CD14-positive monocyte (primary cell): ENCODE data around the gene SH3PXD2A. TPM values are rescaled to one million over a fixed set of nuclear protein-coding genes. Genes with fewer than 3 reads are reported as not detected.

ENCODE experiments used
- DNase-seq, 3 donors: peaks; one replicate each; pipeline ENCODE4 v3.0.0-alpha.2; 2011 to 2022
- H2AFZ ChIP-seq: 2 replicates; pipeline ENCODE4 v1.6.0; 2012; ENCODE audit warnings: mild to moderate bottlenecking, low read depth, low read length, inconsistent platforms; ENCODE audit not compliant: insufficient read depth, poor library complexity, severe bottlenecking
- H3K27ac ChIP-seq, 2 donors: 1 replicate in 1 of 2; 2 replicates in 1 of 2; pipeline ENCODE4 v1.5.1; 2012 to 2013; ENCODE audit warnings: low read length in 2 of 2, control low read depth in 1 of 2, inconsistent platforms in 1 of 2, low read depth in 1 of 2, mild to moderate bottlenecking in 1 of 2
- H3K27me3 ChIP-seq, 2 donors: one replicate each; pipeline versions ENCODE4 v1.6.0 to v1.6.1; 2011 to 2013; ENCODE audit warnings: low read length in 2 of 2; ENCODE audit not compliant: control insufficient read depth in 2 of 2, insufficient read depth in 2 of 2
- H3K36me3 ChIP-seq, 2 donors: replicated peaks in 1 of 2; 1 replicate in 1 of 2; 2 replicates in 1 of 2; pipeline versions ENCODE4 v1.5.1 to v1.6.1; 2012 to 2013; ENCODE audit warnings: low read length in 2 of 2, control low read depth in 1 of 2, inconsistent platforms in 1 of 2, mild to moderate bottlenecking in 1 of 2; ENCODE audit not compliant: insufficient read depth in 2 of 2, control insufficient read depth in 1 of 2
- H3K4me1 ChIP-seq, 2 donors: 1 replicate in 1 of 2; 2 replicates in 1 of 2; pipeline versions ENCODE4 v1.5.1 to v1.6.1; 2012 to 2013; ENCODE audit warnings: low read length in 2 of 2, control low read depth in 1 of 2, inconsistent platforms in 1 of 2, mild to moderate bottlenecking in 1 of 2, moderate library complexity in 1 of 2; ENCODE audit not compliant: insufficient read depth in 2 of 2, control insufficient read depth in 1 of 2
- H3K4me2 ChIP-seq: replicated peaks from 2 replicates; pipeline ENCODE3; 2012; ENCODE audit warnings: low read length, moderate library complexity, mild to moderate bottlenecking; ENCODE audit not compliant: poor library complexity, severe bottlenecking; ENCODE audit errors: extremely low read depth
- H3K4me3 ChIP-seq, 3 experiments: fragments of 200-600 bp in 1 of 3; sonication (generic) in 1 of 3; replicated peaks in 1 of 3; 1 replicate in 2 of 3; 2 replicates in 1 of 3; pipeline ENCODE4 v1.5.1; 2011 to 2013; ENCODE audit warnings: low read length in 3 of 3, mild to moderate bottlenecking in 3 of 3, control low read depth in 2 of 3, low read depth in 2 of 3, inconsistent platforms in 1 of 3, moderate library complexity in 1 of 3
- H3K79me2 ChIP-seq: 2 replicates; pipeline ENCODE4 v1.6.0; 2012; ENCODE audit warnings: mild to moderate bottlenecking, control low read depth, inconsistent platforms, low read length, moderate library complexity; ENCODE audit not compliant: insufficient read depth
- H3K9ac ChIP-seq: 2 replicates; pipeline ENCODE4 v1.6.0; 2017; ENCODE audit warnings: low read length, mild to moderate bottlenecking; ENCODE audit not compliant: insufficient read depth, poor library complexity, severe bottlenecking
- H3K9me3 ChIP-seq, 2 donors: replicated peaks in 1 of 2; 1 replicate in 1 of 2; 2 replicates in 1 of 2; pipeline versions ENCODE4 v1.5.1 to v1.6.1; 2012 to 2013; ENCODE audit warnings: low read length in 2 of 2, control low read depth in 1 of 2; ENCODE audit not compliant: control insufficient read depth in 1 of 2, insufficient read depth in 1 of 2
- H4K20me1 ChIP-seq: 2 replicates; pipeline ENCODE4 v1.6.0; 2012; ENCODE audit warnings: mild to moderate bottlenecking, low read length, control low read depth, moderate library complexity; ENCODE audit not compliant: insufficient read depth
- H3K27ac Mint-ChIP-seq, 7 donors: one replicate each; pipeline ENCODE4 v1.8.0; 2020; ENCODE audit warnings: mild to moderate bottlenecking in 7 of 7, mixed read lengths in 7 of 7, moderate library complexity in 6 of 7, inconsistent platforms in 2 of 7
- H3K27me3 Mint-ChIP-seq, 3 donors: one replicate each; pipeline ENCODE4 v1.8.0; 2021 to 2022; ENCODE audit warnings: low read depth in 3 of 3, mild to moderate bottlenecking in 3 of 3, mixed read lengths in 3 of 3, moderate library complexity in 3 of 3, inconsistent platforms in 1 of 3
- H3K36me3 Mint-ChIP-seq, 2 donors: one replicate each; pipeline ENCODE4 v1.8.0; 2020; ENCODE audit warnings: mixed read lengths in 2 of 2, inconsistent platforms in 1 of 2, mild to moderate bottlenecking in 1 of 2
- H3K4me1 Mint-ChIP-seq: one replicate; pipeline ENCODE4 v1.8.0; 2020; ENCODE audit warnings: mild to moderate bottlenecking, mixed read lengths
- H3K4me3 Mint-ChIP-seq, 2 donors: one replicate each; pipeline ENCODE4 v1.8.0; 2020; ENCODE audit warnings: mild to moderate bottlenecking in 2 of 2, mixed read lengths in 2 of 2, moderate library complexity in 1 of 2
- H3K9me3 Mint-ChIP-seq, 7 donors: one replicate each; pipeline ENCODE4 v1.8.0; 2020 to 2022; ENCODE audit warnings: mixed read lengths in 7 of 7, mild to moderate bottlenecking in 6 of 7, moderate library complexity in 6 of 7, inconsistent platforms in 2 of 7
- WGBS: methylation state at CpG from one replicate; pipeline ENCODE4 v1.1.5; 2013; ENCODE audit warnings: missing lambda C conversion rate; ENCODE audit not compliant: insufficient coverage; 5-methylcytosine and 5-hydroxymethylcytosine counted together
- intact Hi-C, 2 donors: fragments of 100-400 bp; cut with micrococcal nuclease; formaldehyde crosslinking; loops; one replicate each; pipeline versions ENCODE4 v1.15.0 to v1.15.1; 2023
- polyA plus RNA-seq, 3 donors: library from polyadenylated mRNA; depleted of rRNA in 1 of 3; unstranded in 2 of 3; stranded (reverse) in 1 of 3; fragments of 300-500 nt in 2 of 3; fragments of >200 nt in 1 of 3; fragmentation: Illumina TruSeq in 2 of 3; gene quantifications; 1 replicate in 2 of 3; 2 replicates in 1 of 3; pipeline ENCODE4 v1.2.3, GENCODE V29; 2012 to 2021
- TF ChIP-seq, protein P1 (sequence below): fragments of 200-600 bp; IDR thresholded peaks from one replicate; pipeline ENCODE4 v1.8.0; 2022; ENCODE audit warnings: antibody characterized with exemption, mild to moderate bottlenecking

SH3PXD2A gene
- polyA plus RNA-seq, 3 donors = 0.01 to 0.76 (median 0.05) TPM

DNA sequence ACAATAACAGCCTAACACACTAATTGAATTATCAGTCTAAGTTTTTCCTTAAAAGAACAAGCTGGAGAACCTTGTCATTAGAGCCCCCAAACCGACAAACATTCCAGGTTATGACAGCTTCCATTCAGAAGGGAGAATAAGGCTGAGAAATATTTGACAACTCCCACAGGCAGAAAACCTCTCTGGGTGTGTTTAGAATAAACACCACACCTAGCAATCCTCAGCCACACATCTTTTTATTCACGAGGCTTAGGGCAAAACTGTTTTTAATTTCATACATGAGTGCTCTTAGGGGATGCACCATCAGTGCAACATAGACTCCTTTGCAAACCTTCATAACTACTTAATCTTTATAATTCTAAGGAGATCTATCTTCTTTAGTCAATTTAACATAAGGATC, 38.4 kb upstream of the SH3PXD2A start:
- Histone ChIP-seq H3K4me1 (peaks cover 10 to 34% of the 10 kb centered on the region in 2 donors), H3K9me3 (no peaks in the 10 kb centered on the region), H3K9ac (no peak overlapping the region), H3K27me3 (no peaks in the 10 kb centered on the region), H3K4me3 (no peak overlapping the region), H3K79me2 (no peaks in the 10 kb centered on the region), H3K27ac (no peak overlapping the region), H4K20me1 (no peaks in the 10 kb centered on the region), H2AFZ (no peak overlapping the region), H3K4me2 (no peak overlapping the region), H3K36me3 (peaks cover 66 to 87% of the 10 kb centered on the region in 2 donors)
- Mint-ChIP-seq H3K36me3 (peaks cover 75 to 85% of the 10 kb centered on the region in 2 donors), H3K27ac (peak overlapping the region in 1 of 7 donors; percentile 68), H3K4me1 (peaks cover 29% of the 10 kb centered on the region), H3K4me3 (no peak overlapping the region), H3K9me3 (no peaks in the 10 kb centered on the region), H3K27me3 (peaks cover 0 to 2% (median 0%) of the 10 kb centered on the region in 3 donors)
- intact Hi-C loops = loop anchor here in 1 of 2 donors (10.0 kb wide), 1 partner anchor 311 kb away; no protein-coding TSS in a partner anchor
- TF ChIP-seq, protein P1, sequence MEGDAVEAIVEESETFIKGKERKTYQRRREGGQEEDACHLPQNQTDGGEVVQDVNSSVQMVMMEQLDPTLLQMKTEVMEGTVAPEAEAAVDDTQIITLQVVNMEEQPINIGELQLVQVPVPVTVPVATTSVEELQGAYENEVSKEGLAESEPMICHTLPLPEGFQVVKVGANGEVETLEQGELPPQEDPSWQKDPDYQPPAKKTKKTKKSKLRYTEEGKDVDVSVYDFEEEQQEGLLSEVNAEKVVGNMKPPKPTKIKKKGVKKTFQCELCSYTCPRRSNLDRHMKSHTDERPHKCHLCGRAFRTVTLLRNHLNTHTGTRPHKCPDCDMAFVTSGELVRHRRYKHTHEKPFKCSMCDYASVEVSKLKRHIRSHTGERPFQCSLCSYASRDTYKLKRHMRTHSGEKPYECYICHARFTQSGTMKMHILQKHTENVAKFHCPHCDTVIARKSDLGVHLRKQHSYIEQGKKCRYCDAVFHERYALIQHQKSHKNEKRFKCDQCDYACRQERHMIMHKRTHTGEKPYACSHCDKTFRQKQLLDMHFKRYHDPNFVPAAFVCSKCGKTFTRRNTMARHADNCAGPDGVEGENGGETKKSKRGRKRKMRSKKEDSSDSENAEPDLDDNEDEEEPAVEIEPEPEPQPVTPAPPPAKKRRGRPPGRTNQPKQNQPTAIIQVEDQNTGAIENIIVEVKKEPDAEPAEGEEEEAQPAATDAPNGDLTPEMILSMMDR = no peak
- WGBS = no CpG with 5 or more reads among the region's 2 CpGs
- no peak for DNase-seq

DNA sequence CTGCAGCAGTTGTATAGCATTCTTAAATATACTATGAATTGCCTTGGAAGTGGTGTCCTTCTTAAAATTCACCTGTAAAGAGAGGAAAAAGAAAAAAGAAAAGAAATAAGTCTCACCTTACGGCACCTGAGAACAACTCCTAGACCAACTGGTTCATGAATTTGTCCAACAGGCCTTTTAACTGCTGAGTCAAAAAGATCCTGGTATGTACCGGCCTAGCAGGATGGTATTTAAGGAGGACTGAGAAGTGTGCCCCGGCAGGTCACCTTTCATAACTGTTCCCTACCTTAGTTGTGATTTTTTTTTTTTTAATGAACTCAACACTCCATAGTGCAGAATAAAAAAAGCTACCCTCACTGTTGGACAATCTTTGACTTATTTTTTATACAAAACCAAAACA, 36.8 kb upstream of the SH3PXD2A start:
- Histone ChIP-seq H3K79me2 (no peaks in the 10 kb centered on the region), H3K4me3 (no peak overlapping the region), H3K9ac (no peak overlapping the region), H3K27me3 (no peaks in the 10 kb centered on the region), H3K4me2 (no peak overlapping the region), H3K36me3 (peaks cover 55 to 81% of the 10 kb centered on the region in 2 donors), H3K4me1 (peaks cover 10 to 36% of the 10 kb centered on the region in 2 donors), H2AFZ (no peak overlapping the region), H4K20me1 (no peaks in the 10 kb centered on the region), H3K27ac (no peak overlapping the region), H3K9me3 (no peaks in the 10 kb centered on the region)
- peak overlapping the region in 1 of 7 donors; percentile 22 for H3K27ac Mint-ChIP-seq
- H3K9me3 Mint-ChIP-seq = no peaks in the 10 kb centered on the region
- H3K4me3 Mint-ChIP-seq = no peak overlapping the region
- TF ChIP-seq, protein P1 = no peak
- WGBS = no CpG with 5 or more reads among the region's 3 CpGs
- peaks cover 0 to 2% (median 0%) of the 10 kb centered on the region in 3 donors for H3K27me3 Mint-ChIP-seq
- intact Hi-C loops = loop anchor here in 1 of 2 donors (10.0 kb wide), 1 partner anchor 313 kb away; no protein-coding TSS in a partner anchor
- peaks cover 67 to 79% of the 10 kb centered on the region in 2 donors for H3K36me3 Mint-ChIP-seq
- H3K4me1 Mint-ChIP-seq = peaks cover 32% of the 10 kb centered on the region
- DNase-seq = no peak
